GM23248 (cell line): Measurements from ENCODE around the gene KANTR. TPM values are rescaled to one million over a fixed set of nuclear protein-coding genes. Genes with fewer than 3 reads are reported as not detected.

Experiments
- DNase-seq: peaks from one replicate; pipeline ENCODE4 v3.0.0-alpha.2; 2015
- H2AFZ ChIP-seq: fragments of 200-600 bp; sonication (generic); 2 replicates; pipeline ENCODE4 v1.6.1; 2016; ENCODE audit warnings: antibody characterized with exemption
- H3F3A ChIP-seq: fragments of 200-600 bp; sonication (generic); 2 replicates; pipeline ENCODE4 v1.6.1; 2016; ENCODE audit warnings: mild to moderate bottlenecking, antibody characterized with exemption, mixed run types; ENCODE audit not compliant: insufficient read depth
- H3K27ac ChIP-seq: fragments of 200-600 bp; sonication (generic); 2 replicates; pipeline ENCODE4 v1.5.1; 2016; ENCODE audit warnings: mild to moderate bottlenecking
- H3K27me3 ChIP-seq: fragments of 200-600 bp; sonication (generic); replicated peaks from 2 replicates; pipeline ENCODE4 v1.6.1; 2016; ENCODE audit warnings: mild to moderate bottlenecking; ENCODE audit not compliant: insufficient read depth
- H3K36me3 ChIP-seq: fragments of 200-600 bp; sonication (generic); 2 replicates; pipeline ENCODE4 v1.6.1; 2016; ENCODE audit warnings: low read depth, mild to moderate bottlenecking
- H3K4me1 ChIP-seq: fragments of 200-600 bp; sonication (generic); 2 replicates; pipeline ENCODE4 v1.6.1; 2016; ENCODE audit warnings: mild to moderate bottlenecking; ENCODE audit not compliant: insufficient read depth
- H3K4me2 ChIP-seq: fragments of 200-600 bp; sonication (generic); one replicate; pipeline ENCODE4 v1.6.1; 2016; ENCODE audit warnings: mild to moderate bottlenecking; ENCODE audit not compliant: unreplicated experiment
- H3K4me3 ChIP-seq: fragments of 200-600 bp; sonication (generic); 2 replicates; pipeline ENCODE4 v1.5.1; 2016; ENCODE audit warnings: mild to moderate bottlenecking
- H3K79me2 ChIP-seq: fragments of 200-600 bp; sonication (generic); 2 replicates; pipeline ENCODE4 v1.6.1; 2016; ENCODE audit warnings: mild to moderate bottlenecking; ENCODE audit not compliant: insufficient read depth
- H3K9ac ChIP-seq: fragments of 200-600 bp; sonication (generic); 2 replicates; pipeline ENCODE4 v1.6.1; 2016; ENCODE audit warnings: mild to moderate bottlenecking
- H3K9me2 ChIP-seq: fragments of 200-600 bp; sonication (generic); 2 replicates; pipeline ENCODE4 v1.6.1; 2016; ENCODE audit warnings: mixed run types, mild to moderate bottlenecking, moderate library complexity; ENCODE audit not compliant: insufficient read depth
- H3K9me3 ChIP-seq: fragments of 200-600 bp; sonication (generic); one replicate; pipeline ENCODE4 v1.6.1; 2017; ENCODE audit warnings: low read depth
- H4K20me1 ChIP-seq: fragments of 200-600 bp; sonication (generic); 2 replicates; pipeline ENCODE4 v1.6.0; 2016; ENCODE audit not compliant: insufficient read depth
- EZH2 ChIP-seq: fragments of 200-600 bp; sonication (generic); IDR thresholded peaks from 2 replicates; pipeline ENCODE4 v1.6.1; 2018; ENCODE audit warnings: antibody characterized with exemption, mild to moderate bottlenecking; ENCODE audit not compliant: insufficient read depth, poor library complexity, severe bottlenecking
- EZH2phosphoT487 ChIP-seq: fragments of 200-600 bp; sonication (generic); IDR thresholded peaks from 2 replicates; pipeline ENCODE4 v1.6.1; 2018; ENCODE audit warnings: antibody characterized with exemption, moderate library complexity, mild to moderate bottlenecking, low read depth; ENCODE audit not compliant: insufficient read depth
- WGBS, 2 experiments: methylation state at CpG; one replicate each; pipeline ENCODE4 v1.1.6; 2015 to 2017; ENCODE audit warnings: low lambda C conversion rate in 2 of 2, low coverage in 1 of 2; ENCODE audit errors: missing lambda C conversion rate in 2 of 2; 5-methylcytosine and 5-hydroxymethylcytosine counted together
- in situ Hi-C: fragments of 300-500 bp; cut with MboI; formaldehyde crosslinking; loops from 2 replicates; pipeline ENCODE4 v1.15.0; 2020
- polyA plus RNA-seq: library from polyadenylated mRNA; unstranded; fragments of >200 nt; fragmentation: Nextera tagmentation; extraction: Ambion mirVana; gene quantifications from 2 replicates; pipeline ENCODE4 v1.2.1, GENCODE V29; 2016
- total RNA-seq: library from RNA; depleted of rRNA; stranded (reverse); fragments of >200 nt; shearing (Covaris generic); gene quantifications from 2 replicates; pipeline ENCODE4 v1.2.3, GENCODE V29; 2014

Gene KANTR
- total and polyA plus RNA-seq, 2 experiments from 2014 or later = 0.79 to 2.1 TPM

DNA sequence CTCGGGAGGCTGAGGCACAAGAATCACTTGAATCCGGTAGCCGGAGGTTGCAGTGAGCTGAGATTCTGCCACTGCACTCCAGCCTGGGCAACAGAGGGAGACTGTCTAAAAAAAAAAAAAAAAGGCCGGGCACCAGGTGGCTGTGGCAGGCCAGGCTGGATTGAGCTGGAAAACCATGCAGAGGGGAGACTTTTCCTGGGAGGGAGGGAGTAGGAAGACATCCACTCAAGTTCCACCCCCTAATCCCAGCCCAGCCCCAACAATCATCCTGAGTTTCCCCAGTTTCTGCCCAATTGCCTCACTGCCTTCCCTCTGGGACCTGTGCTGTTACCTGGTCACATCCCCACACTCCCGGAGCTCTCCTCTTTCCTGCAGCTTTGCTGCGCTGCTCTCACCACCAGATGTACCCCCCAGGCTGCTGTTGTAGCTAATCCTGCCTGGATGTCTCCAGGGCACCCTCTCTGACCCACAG lies 20.8 kb upstream of the KANTR start:
- in situ Hi-C loops = no loop called here
- no peaks in the 10 kb centered on the region for H4K20me1 ChIP-seq
- no peaks in the 10 kb centered on the region for H3K27me3 ChIP-seq
- H2AFZ ChIP-seq = no peak overlapping the region
- no peak for DNase-seq
- H3K9ac ChIP-seq = no peak overlapping the region
- no peaks in the 10 kb centered on the region for H3K9me3 ChIP-seq
- WGBS, 2 experiments = 39 to 48% methylated on average over 2 to 6 of the region's 6 CpGs
- no peak overlapping the region for H3K4me2 ChIP-seq
- H3K4me1 ChIP-seq = no peaks in the 10 kb centered on the region
- no peaks in the 10 kb centered on the region for H3K79me2 ChIP-seq
- TF ChIP-seq EZH2 = no peak
- no peak for TF ChIP-seq EZH2phosphoT487
- no peak overlapping the region for H3K4me3 ChIP-seq
- no peaks in the 10 kb centered on the region for H3K9me2 ChIP-seq
- H3F3A ChIP-seq = no peaks in the 10 kb centered on the region
- H3K27ac ChIP-seq = no peak overlapping the region
- no peaks in the 10 kb centered on the region for H3K36me3 ChIP-seq

DNA sequence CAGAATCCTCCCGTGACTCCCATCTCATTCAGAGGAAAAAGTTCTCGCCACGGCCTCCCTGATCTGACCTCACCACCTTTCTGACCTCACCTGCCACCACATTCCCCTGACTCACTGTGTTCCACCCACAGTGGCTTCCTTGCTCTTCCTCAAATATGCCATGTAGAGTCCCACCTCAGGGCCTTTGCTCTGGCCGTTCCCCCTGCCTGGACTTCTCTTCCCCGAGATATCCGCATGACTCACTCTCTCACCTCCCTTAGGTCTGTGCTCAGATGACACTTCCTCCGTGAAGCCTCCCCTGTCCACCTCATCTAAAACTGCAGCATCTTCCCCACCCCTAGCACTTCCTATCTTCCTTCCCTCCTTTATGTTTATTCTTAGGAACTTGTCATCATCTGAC lies 18.9 kb upstream of the KANTR start:
- Histone ChIP-seq H3K27ac (no peak overlapping the region), H3K79me2 (no peaks in the 10 kb centered on the region), H3K36me3 (no peaks in the 10 kb centered on the region), H3K27me3 (no peaks in the 10 kb centered on the region), H3K4me3 (no peak overlapping the region), H3K9me2 (no peaks in the 10 kb centered on the region), H3K4me2 (no peak overlapping the region), H3F3A (no peaks in the 10 kb centered on the region), H3K4me1 (no peaks in the 10 kb centered on the region), H2AFZ (no peak overlapping the region), H3K9me3 (no peaks in the 10 kb centered on the region), H3K9ac (no peak overlapping the region), H4K20me1 (no peaks in the 10 kb centered on the region)
- DNase-seq = no peak
- 72 to 73% methylated on average over 5 to 7 of the region's 7 CpGs for WGBS, 2 experiments
- in situ Hi-C loops = no loop called here
- no peak for TF ChIP-seq EZH2
- TF ChIP-seq EZH2phosphoT487 = no peak

DNA sequence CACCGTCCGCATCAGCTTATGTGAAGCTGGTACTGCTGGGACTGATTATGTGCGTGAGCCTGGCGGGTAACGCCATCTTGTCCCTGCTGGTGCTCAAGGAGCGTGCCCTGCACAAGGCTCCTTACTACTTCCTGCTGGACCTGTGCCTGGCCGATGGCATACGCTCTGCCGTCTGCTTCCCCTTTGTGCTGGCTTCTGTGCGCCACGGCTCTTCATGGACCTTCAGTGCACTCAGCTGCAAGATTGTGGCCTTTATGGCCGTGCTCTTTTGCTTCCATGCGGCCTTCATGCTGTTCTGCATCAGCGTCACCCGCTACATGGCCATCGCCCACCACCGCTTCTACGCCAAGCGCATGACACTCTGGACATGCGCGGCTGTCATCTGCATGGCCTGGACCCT lies 17.3 kb upstream of the KANTR start:
- Histone ChIP-seq H4K20me1 (no peaks in the 10 kb centered on the region), H2AFZ (no peak overlapping the region), H3K79me2 (no peaks in the 10 kb centered on the region), H3K9me3 (no peaks in the 10 kb centered on the region), H3K9ac (no peak overlapping the region), H3K36me3 (no peaks in the 10 kb centered on the region), H3F3A (no peaks in the 10 kb centered on the region), H3K4me3 (no peak overlapping the region), H3K9me2 (no peaks in the 10 kb centered on the region), H3K4me1 (no peaks in the 10 kb centered on the region), H3K4me2 (no peak overlapping the region), H3K27ac (no peak overlapping the region), H3K27me3 (no peaks in the 10 kb centered on the region)
- 89 to 97% methylated on average over 14 to 17 of the region's 21 CpGs for WGBS, 2 experiments
- in situ Hi-C loops = no loop called here
- DNase-seq = no peak
- TF ChIP-seq EZH2phosphoT487 (no peak), EZH2 (no peak)

DNA sequence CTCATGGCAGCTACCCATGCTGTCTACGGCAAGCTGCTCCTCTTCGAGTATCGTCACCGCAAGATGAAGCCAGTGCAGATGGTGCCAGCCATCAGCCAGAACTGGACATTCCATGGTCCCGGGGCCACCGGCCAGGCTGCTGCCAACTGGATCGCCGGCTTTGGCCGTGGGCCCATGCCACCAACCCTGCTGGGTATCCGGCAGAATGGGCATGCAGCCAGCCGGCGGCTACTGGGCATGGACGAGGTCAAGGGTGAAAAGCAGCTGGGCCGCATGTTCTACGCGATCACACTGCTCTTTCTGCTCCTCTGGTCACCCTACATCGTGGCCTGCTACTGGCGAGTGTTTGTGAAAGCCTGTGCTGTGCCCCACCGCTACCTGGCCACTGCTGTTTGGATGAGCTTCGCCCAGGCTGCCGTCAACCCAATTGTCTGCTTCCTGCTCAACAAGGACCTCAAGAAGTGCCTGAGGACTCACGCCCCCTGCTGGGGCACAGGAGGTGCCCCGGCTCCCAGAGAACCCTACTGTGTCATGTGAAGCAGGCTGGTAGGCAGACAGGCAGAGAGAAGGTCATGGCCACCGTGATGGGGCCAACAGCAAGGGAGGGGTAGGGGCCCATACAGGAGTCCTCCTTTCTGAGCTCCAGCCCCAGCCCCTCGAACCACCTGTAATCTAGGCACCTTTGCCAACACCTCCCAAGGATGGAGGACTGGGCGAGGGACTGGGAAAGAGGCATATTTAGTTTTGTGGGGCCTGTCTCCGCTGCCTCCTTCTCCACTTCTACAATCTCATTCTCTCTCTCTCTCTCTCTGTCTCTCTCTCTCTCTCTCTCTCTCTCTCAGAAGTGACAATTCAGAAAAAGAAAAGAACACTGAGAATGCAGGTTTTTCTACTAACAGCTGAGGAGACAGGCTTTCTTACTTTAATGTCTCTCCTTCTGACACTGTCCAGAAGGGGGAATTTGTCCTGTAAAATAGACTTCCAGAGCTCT lies 16.4 kb upstream of the KANTR start:
- Histone ChIP-seq H3K9me2 (no peaks in the 10 kb centered on the region), H2AFZ (no peak overlapping the region), H3K4me1 (no peaks in the 10 kb centered on the region), H3K9ac (no peak overlapping the region), H3F3A (no peaks in the 10 kb centered on the region), H4K20me1 (no peaks in the 10 kb centered on the region), H3K4me2 (no peak overlapping the region), H3K27ac (no peak overlapping the region), H3K36me3 (no peaks in the 10 kb centered on the region), H3K4me3 (no peak overlapping the region), H3K27me3 (no peaks in the 10 kb centered on the region), H3K9me3 (no peaks in the 10 kb centered on the region), H3K79me2 (peaks cover 2% of the 10 kb centered on the region; the same call in 1 of the 2 replicates)
- TF ChIP-seq EZH2 (no peak), EZH2phosphoT487 (no peak)
- no peak for DNase-seq
- in situ Hi-C loops = no loop called here
- 84 to 92% methylated on average over 10 to 20 of the region's 27 CpGs for WGBS, 2 experiments
